Posterior cingulate gyrus (tissue), 11 donors: ENCODE results near the gene OCSTAMP.
A peak's percentile ranks its signal among the peaks of the same experiment; 100 is the strongest.

ENCODE experiments used
- DNase-seq, 10 donors: peaks; one replicate each; pipeline versions ENCODE4 v3.0.0 to v3.0.0-alpha.2; 2020 to 2021; ENCODE audit warnings: mixed read lengths in 3 of 10
- intact Hi-C: fragments of 100-400 bp; cut with DNase I; formaldehyde crosslinking; loops from one replicate; pipeline ENCODE4 v1.15.1; 2023

Gene OCSTAMP, protein sequence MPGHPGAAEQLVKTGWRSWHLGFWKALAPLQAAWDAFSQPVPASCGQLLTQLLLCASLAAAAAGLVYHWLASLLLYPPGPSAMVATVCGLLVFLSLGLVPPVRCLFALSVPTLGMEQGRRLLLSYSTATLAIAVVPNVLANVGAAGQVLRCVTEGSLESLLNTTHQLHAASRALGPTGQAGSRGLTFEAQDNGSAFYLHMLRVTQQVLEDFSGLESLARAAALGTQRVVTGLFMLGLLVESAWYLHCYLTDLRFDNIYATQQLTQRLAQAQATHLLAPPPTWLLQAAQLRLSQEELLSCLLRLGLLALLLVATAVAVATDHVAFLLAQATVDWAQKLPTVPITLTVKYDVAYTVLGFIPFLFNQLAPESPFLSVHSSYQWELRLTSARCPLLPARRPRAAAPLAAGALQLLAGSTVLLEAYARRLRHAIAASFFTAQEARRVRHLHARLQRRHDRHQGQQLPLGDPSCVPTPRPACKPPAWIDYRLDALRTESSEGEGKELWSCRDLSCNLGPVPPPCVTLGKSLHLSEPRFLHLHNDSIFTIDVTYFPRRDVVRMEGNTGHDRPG

DNA sequence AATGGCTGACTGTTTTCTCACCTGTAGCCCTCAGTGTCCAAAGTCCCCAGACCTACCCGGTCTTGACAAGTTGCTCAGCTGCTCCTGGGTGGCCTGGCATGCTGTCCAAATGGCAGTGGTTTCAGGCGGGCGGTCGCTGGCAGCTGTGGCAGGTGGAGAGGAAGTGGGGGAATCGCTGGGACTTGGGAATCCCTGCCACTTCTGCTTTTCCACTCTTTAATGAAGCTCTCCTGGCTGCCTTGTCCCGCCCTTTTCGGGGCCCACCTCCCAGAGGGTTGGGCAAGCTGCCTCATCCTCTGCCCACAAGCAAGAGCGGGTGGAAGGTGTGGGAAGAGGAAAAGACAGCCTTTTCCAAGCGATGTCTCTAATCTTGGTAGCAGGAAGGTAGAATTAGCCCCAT is at the start of gene OCSTAMP:
Gene OCSTAMP (minus strand): TSS at position 194 of the 400 bp plus-strand sequence. CDS start 94 bp downstream, at position 100.
- no peak for DNase-seq
- intact Hi-C loops = no loop called here

DNA sequence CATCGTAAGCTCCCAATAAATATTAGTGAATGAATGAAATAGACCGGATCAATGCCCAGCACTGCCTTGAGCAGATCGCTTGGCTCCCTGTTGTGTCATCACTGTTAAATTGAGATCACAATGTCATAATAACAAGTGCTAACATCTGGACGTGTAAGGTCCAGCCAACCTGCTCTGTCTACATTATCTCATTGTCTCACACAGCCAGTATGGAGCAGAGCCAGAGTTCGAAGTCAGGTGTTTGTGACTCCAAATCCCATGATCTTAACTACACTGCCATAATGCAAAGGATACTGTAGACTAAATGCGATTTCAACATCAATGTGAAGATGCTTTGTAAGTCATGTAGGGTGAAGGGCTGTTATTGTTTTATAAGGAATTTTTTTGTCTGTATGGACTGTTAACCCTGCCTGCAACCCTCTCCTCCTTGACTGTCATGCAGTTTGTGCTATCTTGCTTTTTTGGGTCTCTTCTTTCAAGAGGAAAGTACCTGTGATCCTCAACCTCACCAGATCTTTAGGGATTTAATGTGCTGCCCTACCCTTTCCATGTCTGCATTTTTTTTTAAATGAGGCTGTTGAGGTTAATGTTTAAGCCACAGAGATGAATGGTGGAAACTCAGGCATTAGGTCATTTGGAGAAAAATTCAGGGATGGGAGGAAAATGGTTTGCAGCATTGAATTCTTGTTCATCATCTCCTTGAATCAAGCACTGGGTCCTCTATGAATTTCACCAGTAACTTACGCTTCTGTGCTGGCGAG is 49.0 kb upstream of the OCSTAMP start:
- no peak for DNase-seq
- intact Hi-C loops = no loop called here

DNA sequence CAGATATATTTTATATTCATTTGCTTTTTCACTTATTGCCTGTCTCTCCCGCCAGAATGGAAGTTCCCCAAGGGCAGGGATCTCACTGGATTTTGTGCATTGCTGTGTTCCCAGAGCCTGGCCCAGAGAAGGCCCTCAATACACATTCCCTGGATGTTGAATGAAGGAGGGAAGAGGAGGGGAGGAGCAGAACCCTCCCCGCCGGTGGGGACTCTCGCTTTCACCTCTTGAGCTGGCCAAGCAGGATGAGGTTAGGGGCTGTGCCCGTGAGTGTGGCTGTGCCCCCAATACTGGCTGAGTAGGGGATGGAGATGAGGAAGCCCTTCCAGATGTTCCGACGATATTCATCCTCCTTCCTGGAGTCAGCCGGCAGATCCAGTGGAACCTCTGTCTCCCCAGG is 45.5 kb upstream of the OCSTAMP start:
- intact Hi-C loops = no loop called here

DNA sequence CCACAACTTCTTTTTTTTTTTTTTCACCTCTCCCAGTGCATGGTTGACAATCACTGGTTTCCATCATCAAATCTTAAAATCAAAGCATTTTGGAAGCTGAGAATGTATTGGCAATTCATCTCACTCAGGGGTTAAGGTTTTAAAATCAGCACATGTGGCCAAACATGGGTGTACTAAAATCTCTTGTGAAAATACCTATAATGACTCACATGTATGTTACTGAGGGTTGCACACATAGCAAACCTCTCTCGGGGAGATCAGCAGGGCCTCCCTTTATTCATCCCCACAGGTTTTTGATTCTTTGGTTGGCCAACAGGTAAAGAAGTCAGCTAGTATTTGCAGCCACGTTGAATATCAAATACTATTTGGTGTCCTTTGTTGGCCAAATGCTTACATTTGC is 44.3 kb upstream of the OCSTAMP start:
- intact Hi-C loops = no loop called here
- no peak for DNase-seq

More for the DNA sequence above, 45.5 kb upstream of the OCSTAMP start:
- no peak for DNase-seq

DNA sequence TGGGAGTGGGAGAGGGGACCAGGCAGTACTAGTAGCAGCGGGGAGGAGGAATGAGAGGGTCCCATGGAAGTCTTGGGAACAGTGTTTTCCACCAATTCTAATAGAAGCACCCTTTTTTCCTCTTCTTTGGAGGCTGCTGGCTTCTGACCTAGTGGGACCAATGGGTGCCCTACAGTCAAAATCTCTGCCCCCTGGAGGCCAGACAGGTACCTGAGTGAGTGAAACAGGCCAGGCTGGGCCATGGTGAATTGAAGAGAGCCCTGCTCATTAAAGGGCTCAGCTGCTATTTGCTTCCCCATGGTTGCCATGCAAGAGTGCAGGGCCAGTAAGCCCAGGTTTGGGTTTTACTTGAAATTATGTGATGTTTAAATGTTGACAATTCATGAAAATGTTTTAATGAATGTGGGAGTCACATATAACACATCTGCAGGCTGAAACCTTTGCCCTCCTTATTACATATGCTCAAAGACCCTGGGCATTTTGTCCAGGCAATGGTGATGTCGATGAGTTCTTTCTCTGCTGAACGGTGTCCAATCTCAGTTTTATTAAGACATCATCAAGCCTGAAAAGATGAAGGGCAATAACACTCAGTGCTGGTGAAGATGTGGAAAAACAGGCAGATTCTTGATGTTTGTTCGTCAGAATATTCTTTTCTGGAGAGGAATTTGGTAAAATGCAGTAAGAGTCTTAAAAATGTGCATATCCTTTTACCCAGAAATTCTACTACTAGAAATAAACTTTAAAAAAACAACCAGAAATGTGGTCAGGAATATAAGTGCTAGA is 42.3 kb upstream of the OCSTAMP start:
- intact Hi-C loops = no loop called here
- DNase-seq = no peak

DNA sequence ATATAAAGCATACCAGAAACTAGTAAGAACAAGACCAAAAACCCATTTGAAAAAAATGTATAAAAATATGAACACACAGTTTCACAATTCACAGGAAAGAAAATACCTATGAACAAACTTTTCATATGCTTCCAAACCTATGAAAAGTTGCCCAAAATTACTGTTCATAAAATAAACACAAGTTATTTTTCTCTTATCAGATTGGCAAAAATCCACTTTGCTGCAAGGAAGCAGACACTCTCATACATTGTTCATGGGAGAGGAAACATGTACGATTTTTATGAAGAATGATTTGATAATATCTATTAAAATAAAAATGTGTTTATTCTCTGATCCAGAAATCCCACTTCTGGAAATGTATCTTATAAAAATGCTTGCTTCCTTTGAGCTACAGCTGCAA is 40.0 kb upstream of the OCSTAMP start:
- intact Hi-C loops = no loop called here
- DNase-seq = no peak

DNA sequence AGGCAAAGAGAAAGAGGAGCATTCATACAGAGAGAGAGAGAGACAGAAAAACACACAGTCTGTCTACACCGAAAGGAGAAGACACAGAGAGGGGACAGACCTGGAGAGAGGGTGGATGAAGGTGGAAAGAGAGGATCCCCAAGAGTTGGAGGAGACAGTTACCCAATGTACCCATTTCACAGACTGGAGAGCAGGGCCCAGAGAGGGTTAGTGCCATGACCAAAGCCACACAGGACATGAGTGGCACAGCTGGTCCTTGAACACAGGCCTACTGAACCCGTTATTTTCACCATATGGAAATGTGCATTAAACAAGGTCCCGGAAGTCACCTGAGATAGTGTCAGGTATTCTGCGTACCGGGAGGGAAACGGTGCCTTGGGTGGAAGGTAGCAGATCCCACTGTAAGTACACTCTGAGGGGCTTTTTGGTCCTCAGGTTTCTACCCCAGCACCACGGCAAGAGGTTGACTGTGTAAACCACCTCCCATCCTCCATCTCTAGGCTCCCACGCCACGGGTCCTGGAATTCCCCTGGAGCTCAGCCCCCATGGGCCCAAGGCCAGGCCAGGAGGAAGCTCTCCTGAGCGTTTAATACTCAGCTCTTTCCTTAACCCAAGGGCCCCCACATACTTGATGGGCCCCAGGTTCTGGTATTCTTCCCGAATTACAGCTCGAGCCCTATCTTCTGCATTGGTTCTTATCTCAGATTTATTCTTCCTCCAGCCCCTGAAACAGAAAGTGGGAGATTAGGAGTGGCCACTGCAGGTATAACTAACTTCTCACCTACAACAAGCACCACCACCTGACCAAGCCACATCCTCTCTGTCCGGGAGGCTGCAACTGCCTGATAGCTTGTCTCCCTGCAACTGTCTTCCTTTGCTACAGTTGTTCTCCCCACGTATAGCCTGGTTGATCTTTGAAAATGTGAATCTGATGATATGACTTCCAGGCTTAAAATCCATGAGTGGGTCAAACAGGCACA is 38.4 kb upstream of the OCSTAMP start:
- intact Hi-C loops = no loop called here
- no peak for DNase-seq

DNA sequence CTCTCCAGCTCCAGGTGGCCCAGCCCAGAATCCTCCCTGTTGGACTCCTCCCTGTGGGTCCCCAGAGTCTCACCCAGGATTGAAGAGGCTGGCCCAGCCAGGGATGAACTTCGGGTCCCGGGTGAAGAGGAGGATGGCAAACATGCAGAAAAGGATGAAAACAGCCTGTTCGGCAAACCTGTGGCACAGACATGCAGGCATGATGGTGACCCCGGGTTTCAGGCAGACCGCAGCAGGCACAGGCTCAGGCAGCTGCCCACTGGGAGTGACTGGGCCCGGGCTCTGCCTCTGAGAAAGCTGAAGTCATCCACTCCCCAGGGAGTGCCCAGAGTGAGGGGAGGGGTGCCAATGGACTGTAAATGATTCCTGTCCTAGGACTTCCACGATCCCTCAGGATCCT is 37.5 kb upstream of the OCSTAMP start:
- no peak for DNase-seq
- intact Hi-C loops = no loop called here

DNA sequence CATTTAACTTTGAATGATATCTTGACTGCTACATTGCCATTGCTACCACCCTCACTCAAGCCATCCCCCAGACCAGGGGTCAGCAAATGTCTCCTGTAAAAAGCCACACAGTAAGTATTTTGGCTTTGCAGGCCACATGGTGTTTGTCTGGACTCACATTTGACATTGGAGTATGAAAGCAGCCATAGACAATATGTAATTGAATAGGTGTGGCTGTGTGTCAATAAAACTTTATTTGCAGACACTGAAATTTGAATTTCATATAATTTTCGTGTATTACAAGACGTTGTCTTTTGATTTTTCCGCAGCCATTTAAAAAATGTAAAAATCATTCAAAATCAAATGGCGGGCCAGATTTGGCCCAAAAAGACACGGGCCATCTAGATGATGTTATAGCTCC is 36.3 kb upstream of the OCSTAMP start:
- no peak for DNase-seq
- intact Hi-C loops = no loop called here

DNA sequence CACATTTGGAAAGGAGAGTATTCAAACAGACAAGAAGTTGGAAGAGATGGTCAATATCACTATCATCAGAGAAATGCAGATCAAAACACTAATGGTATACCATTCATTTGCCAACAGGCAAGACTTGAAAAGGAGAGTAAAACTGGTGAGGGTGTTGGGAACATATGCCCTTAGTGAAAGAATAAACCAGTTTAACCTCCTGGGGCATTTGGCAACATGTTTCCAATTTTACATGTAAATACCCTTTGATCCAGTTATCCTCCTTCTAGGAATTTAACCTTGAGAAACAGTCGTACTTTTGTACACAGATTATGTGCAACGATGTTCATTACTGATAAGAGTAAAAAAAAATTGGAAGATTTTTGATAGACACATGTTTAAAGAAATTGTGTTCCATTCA is 34.1 kb upstream of the OCSTAMP start:
- intact Hi-C loops = no loop called here
- no peak for DNase-seq

DNA sequence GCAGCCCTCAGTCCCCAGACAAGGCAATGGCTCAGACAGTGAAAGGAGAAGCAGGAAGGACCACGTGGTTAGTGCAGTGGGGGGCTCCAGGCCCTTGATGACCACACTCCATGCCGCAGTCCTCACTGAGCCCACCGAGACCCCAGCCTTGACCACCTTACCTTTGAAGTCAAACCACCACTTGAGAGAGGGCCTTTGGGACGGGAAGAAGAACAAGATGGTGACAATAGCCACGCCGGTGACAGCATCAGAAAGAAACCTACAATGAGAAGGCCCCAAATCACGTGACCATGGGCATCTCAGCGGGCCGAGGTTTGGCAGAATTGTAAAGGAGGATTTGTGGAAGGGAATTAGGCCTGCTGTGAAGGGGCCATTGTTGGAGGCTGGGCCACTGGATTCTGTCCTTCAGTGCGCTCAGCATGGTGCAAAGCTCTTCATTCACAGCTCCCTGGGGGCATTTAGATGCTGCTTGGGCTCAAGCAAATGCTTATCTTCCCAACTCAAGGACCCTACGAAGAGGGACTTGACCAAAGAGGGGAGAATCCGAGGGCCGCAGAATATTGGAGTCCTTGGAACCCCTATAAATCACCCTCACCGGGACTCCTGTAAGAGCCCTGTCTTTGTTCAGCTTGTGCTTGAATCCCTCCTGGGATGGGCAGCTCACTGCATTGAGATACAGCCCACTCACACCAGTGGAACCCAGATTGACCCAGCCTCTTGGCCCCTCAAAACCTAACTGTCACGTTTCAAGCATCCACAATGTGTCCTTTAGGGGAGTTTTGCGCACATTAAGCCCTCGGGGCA is 33.2 kb upstream of the OCSTAMP start:
- intact Hi-C loops = no loop called here
- peak in 3 of 10 donors; percentile 39 to 89 (median 57) for DNase-seq

DNA sequence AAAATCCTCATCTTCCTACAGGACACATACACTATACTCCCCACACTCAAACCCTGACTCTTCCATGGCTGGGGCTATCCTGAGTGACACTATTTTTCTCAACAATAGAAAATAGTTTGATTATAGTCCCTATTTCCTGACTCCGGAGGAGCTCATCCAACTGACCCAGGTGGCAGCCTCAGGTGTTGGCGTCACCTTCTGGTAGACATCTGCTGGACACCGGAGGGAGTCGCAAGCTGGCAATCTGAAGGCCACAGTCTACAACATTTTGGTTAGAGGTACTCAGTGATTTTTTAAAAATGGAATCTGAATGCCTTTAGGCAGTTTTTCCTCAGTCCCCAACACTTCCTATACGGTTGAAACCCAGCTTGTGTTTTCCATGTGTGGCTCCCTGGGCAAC is 32.2 kb upstream of the OCSTAMP start:
- DNase-seq = no peak
- intact Hi-C loops = no loop called here

DNA sequence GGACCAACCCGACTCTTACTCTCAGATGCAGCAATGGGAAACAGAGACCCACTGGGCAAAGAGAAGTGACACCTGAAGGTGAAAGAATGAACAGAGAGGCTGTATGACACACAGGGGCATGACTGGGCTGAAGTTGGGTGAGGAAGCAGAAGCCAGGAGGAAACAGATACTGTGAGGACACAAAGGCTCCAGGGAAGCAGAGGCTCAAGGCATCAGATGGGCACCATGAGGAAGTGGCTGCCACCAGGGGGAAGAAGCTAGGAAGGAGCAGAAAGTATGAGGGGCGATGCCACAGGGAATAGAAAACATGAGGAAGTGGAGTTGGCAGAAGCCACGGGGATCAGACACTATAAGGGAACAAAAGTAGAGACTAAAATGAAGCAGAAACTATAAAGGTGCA is 30.9 kb upstream of the OCSTAMP start:
- intact Hi-C loops = no loop called here
- DNase-seq = no peak

DNA sequence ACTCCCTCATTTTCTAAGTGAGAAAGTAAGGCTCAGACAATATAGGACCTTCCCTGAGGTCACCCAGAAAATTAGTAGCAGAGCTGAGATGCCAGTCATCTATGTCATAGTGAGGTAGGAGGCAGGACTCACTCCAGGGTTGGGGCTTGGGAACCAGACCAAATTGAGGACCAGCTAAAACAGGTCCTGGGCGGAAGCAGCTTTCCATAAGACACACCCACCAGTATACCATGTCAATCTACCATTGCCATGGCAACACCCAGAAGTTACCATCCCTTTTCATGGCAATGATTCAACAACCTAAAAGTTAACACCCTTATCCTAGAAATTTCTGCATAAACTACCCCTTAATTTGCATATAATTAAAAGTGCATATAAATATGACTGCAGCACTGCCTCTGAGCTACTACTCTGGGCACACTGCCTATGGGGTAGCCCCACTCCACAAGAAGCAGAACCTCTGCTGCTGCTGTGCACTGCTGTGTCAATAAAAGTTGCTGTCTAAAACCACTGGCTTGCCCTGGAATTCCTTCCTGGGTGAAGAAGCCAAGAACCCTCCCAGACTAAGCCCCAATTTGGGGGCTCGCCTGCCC is 30.3 kb upstream of the OCSTAMP start:
- DNase-seq = no peak
- intact Hi-C loops = no loop called here

DNA sequence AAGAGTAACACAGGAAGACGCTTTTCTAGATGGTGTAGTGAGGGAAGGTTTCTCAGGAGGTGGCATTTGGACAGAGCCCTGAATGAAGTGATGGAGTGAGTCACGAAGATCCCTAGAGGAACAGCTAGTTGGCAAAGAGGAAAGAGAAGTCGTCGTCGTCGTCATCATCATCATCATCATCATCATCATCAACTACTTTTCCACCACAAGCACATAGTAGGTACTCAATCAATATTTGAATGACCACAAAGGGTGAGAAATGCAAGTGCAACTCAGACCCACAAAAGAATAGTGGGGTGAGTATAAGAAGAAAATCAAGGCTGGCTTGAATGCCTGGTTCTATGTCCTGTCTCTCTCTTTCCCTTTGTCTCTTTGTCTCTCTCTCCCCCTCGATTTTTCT is 28.3 kb upstream of the OCSTAMP start:
- no peak for DNase-seq
- intact Hi-C loops = no loop called here

DNA sequence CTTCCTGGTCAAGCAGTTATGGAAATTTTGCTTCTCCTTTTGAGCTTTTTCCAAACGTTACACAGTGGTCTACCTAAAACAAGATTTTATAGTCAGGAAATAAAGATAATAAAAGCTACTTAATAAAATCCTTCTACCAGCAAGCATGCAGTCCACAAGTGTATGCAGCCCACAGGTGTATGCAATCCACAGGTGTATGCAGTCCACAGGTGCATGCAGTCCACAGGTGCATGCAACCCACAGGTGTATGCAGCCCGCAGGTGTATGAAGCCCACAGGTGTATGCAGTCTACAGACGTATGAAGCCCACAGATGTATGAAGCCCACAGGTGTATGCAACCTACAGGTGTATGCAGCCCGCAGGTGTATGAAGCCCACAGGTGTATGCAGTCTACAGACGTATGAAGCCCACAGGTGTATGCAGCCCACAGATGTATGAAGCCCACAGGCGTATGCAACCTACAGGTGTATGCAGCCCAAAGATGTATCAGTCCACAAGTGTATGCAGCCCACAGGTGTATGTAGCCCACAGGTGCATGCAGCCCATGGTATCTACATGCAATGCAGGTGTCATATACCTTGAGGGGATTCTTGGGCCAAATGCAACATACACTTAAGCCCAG is 26.4 kb upstream of the OCSTAMP start:
- no peak for DNase-seq
- intact Hi-C loops = no loop called here

DNA sequence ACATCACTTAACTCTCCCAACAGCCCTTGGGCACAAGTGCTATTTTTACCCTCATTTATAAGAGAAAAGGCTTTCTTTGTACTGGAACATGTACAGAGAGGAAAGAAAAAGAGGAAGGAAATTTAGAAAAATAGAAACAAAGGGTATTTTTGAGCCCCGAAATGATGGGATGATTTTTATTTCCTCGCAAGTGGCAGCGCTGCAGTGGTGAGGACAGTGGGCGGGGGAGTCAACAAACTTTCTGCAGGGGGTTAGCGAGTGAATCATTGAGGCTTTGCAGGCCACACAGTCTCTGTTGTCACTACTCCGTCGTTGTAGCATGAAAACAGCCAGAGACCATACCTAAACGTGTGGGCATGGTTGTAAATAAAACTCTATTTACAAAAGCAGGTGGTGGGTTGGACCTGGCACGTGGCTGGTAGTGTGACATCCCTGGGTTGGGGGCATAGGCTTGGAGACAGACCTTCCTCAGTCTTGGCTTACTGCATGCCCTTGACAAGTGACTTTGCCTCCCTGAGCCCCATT is 25.5 kb upstream of the OCSTAMP start:
- no peak for DNase-seq
- intact Hi-C loops = no loop called here

DNA sequence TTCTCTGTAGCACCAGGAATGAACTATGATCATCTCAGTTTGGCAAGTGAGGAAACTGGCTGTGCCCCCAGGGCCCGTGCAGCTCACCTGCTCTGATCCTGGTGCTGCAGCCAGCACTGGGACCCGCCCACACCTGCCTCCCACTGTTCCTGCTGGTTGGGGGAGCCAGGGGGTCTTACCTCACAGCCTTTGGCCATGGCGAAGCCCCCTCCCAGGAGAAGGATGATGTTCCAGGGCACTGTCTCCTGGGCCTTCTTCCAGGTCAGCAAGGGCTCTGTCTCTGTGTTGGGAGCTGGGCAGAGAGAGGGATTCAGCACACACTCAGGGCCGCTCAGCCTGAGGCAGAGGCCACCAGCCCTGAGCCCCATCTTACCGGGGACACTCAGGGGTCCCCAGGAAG is 24.9 kb upstream of the OCSTAMP start:
- intact Hi-C loops = no loop called here
- DNase-seq = no peak
